Panc1 (cell line): Measurements from ENCODE around the gene PROM1. TPM values are rescaled to one million over a fixed set of nuclear protein-coding genes. Genes with fewer than 3 reads are reported as not detected.

Experiments used
- ATAC-seq: fragments of 200-7000 bp; cut with Tn5 transposase; 2 replicates; pipeline ENCODE4 v1.9.1; 2020; ENCODE audit warnings: mild to moderate bottlenecking, moderate library complexity
- BruUV-seq: library from RNA; stranded (reverse); fragments of 400-500 nt; replicated peaks from 2 replicates; lab custom pipeline; 2021; lab: Mats Ljungman, UMichigan
- CTCF ChIA-PET: fragments of 300-600 bp; sonication (Branson Sonifier 250); formaldehyde crosslinking; loops from one replicate; lab custom pipeline; 2022; ENCODE audit warnings: antibody characterized with exemption; lab: Charles Lee
- POLR2A ChIA-PET: fragments of 300-600 bp; sonication (Branson Sonifier 250); formaldehyde crosslinking; loops from one replicate; lab custom pipeline; 2022; ENCODE audit warnings: antibody characterized with exemption; lab: Charles Lee
- DNase-seq: peaks from one replicate; pipeline ENCODE4 v3.0.0-alpha.2; 2010; ENCODE audit warnings: low read depth, low spot score
- H3K27ac ChIP-seq: 2 replicates; pipeline ENCODE4 v1.5.1; 2011; ENCODE audit warnings: mild to moderate bottlenecking, low read length, inconsistent platforms
- H3K27me3 ChIP-seq: fragments of 200-500 bp; sonication (Bioruptor generic); 2 replicates; pipeline ENCODE4 v1.6.0; 2014; ENCODE audit warnings: low read length, inconsistent platforms; ENCODE audit not compliant: control insufficient read depth, insufficient read depth
- H3K36me3 ChIP-seq: fragments of 200-500 bp; sonication (Bioruptor generic); 2 replicates; pipeline ENCODE4 v1.5.1; 2014; ENCODE audit warnings: inconsistent platforms, mild to moderate bottlenecking, low read length, moderate library complexity; ENCODE audit not compliant: control insufficient read depth, insufficient read depth
- H3K4me1 ChIP-seq: 2 replicates; pipeline ENCODE4 v1.5.1; 2011; ENCODE audit warnings: inconsistent platforms, mild to moderate bottlenecking, low read length, moderate library complexity; ENCODE audit not compliant: control insufficient read depth, insufficient read depth
- H3K4me3 ChIP-seq, 2 experiments: 2 replicates each; pipeline ENCODE4 v1.5.1; 2011 to 2012; ENCODE audit warnings: low read depth in 2 of 2, low read length in 2 of 2, mild to moderate bottlenecking in 2 of 2, inconsistent platforms in 1 of 2, moderate library complexity in 1 of 2
- H3K9me3 ChIP-seq: fragments of 200-500 bp; sonication (Bioruptor generic); 2 replicates; pipeline ENCODE4 v1.5.1; 2014; ENCODE audit warnings: low read depth, mild to moderate bottlenecking, inconsistent platforms, low read length, moderate library complexity; ENCODE audit not compliant: control insufficient read depth, insufficient read depth
- POLR2AphosphoS5 ChIP-seq: IDR thresholded peaks from 2 replicates; pipeline ENCODE4 v1.6.1; 2012; ENCODE audit warnings: mild to moderate bottlenecking, low read depth, low read length, moderate library complexity
- REST ChIP-seq, 2 experiments: IDR thresholded peaks; 2 replicates each; pipeline ENCODE4 v1.6.1; 2011 to 2012; ENCODE audit warnings: low read depth in 2 of 2, control low read depth in 1 of 2, low read length in 1 of 2, mild to moderate bottlenecking in 1 of 2, moderate library complexity in 1 of 2; ENCODE audit not compliant: insufficient read depth in 1 of 2
- SIN3A ChIP-seq: IDR thresholded peaks from 2 replicates; pipeline ENCODE4 v1.6.1; 2012; ENCODE audit warnings: low read depth, mild to moderate bottlenecking, low read length, moderate library complexity, borderline replicate concordance; ENCODE audit not compliant: insufficient read depth
- TCF7L2 ChIP-seq: IDR thresholded peaks from 2 replicates; pipeline ENCODE4 v1.6.1; 2011; ENCODE audit warnings: mild to moderate bottlenecking, low read depth, low read length, inconsistent platforms
- in situ Hi-C: cut with HindIII; loops from 2 replicates; pipeline ENCODE4 v1.10.0; 2016; ENCODE audit warnings: low sequenced_read_pairs, low pct_unique_long_range_greater_than_20kb
- intact Hi-C: fragments of 100-400 bp; cut with micrococcal nuclease; formaldehyde crosslinking; loops from one replicate; pipeline ENCODE4 v1.10.0; 2022; ENCODE audit not compliant: unreplicated experiment
- total RNA-seq: library from RNA; stranded (reverse); gene quantifications from one replicate; pipeline ENCODE4 v1.2.1, GENCODE V29; 2021; ENCODE audit not compliant: unreplicated experiment
- TF ChIP-seq, protein P1 (sequence below): fragments of 450-650 bp; IDR thresholded peaks from 2 replicates; pipeline ENCODE4 v1.5.1; 2017; ENCODE audit warnings: mild to moderate bottlenecking

Gene PROM1
- total RNA-seq, 1 experiment from 2014 or later: 0.18 TPM

DNA sequence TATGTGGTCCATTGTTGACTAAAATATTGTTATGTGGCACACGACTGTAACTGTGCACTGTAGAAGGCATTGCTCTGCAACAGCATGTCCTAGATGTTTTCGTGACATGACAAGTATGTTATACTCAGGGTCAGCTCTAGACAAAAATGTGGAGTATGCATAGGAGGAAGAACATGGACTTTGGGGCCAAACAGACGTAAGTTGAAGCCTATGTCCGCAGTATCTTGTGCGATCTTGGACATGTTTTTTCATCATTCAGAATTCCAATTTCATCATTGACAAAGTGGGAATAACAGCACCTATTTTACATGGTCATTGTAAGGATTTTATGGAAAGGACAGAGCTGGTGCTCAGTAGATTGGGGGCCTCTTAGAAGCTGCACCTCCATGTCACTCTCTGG, 27.7 kb upstream of the PROM1 start:
- ATAC-seq: no peak
- DNase-seq: no peak
- H3K36me3 ChIP-seq: no peaks in the 10 kb centered on the region
- in situ Hi-C loops (no loop called here), intact Hi-C loops (no loop called here)
- TF ChIP-seq REST (IDR thresholded peaks at IDR 0.05; ENCODE audit: insufficient read depth in 1 of 2, low read depth in 2 of 2, low read length in 1 of 2) (no peak), SIN3A (no peak), POLR2AphosphoS5 (no peak), TCF7L2 (no peak)
- TF ChIP-seq, protein P1, sequence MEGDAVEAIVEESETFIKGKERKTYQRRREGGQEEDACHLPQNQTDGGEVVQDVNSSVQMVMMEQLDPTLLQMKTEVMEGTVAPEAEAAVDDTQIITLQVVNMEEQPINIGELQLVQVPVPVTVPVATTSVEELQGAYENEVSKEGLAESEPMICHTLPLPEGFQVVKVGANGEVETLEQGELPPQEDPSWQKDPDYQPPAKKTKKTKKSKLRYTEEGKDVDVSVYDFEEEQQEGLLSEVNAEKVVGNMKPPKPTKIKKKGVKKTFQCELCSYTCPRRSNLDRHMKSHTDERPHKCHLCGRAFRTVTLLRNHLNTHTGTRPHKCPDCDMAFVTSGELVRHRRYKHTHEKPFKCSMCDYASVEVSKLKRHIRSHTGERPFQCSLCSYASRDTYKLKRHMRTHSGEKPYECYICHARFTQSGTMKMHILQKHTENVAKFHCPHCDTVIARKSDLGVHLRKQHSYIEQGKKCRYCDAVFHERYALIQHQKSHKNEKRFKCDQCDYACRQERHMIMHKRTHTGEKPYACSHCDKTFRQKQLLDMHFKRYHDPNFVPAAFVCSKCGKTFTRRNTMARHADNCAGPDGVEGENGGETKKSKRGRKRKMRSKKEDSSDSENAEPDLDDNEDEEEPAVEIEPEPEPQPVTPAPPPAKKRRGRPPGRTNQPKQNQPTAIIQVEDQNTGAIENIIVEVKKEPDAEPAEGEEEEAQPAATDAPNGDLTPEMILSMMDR: no peak
- no peak overlapping the region for H3K27ac ChIP-seq
- no peaks in the 10 kb centered on the region for H3K4me1 ChIP-seq
- no peaks in the 10 kb centered on the region for H3K9me3 ChIP-seq
- H3K4me3 ChIP-seq: no peak overlapping the region
- ChIA-PET POLR2A (no interaction called here), CTCF (no interaction called here)
- H3K27me3 ChIP-seq: no peaks in the 10 kb centered on the region
- BruUV-seq: no TSS peak

DNA sequence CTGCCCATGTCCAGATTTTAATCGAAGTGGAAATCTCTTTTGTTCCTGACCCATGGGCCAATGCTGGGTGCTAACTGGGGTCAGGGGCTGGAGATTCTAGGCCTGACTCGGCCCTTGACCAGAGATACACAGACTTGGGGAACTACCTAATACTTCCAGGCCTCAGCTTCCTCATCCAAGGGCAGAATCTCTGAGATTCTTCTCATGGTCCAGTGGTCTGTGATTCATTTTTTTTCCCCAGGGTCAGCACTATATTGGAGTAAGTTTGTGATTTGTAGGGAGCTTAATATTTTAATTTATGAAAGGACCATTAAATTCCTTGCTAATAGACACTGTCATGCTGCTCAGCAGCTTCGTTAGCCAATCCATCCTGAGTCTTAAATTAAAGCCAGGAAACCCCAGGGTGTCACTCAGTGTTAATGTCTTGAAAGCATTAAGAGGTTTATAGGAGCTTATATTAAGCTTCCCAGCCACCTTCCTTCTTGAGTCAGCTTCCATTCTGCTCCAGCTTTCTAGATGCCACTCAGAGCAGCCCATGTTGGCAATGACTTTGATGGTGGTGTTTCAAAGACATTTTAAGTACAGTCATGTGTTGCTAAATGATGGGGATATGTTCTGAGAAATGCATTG, 27.0 kb upstream of the PROM1 start:
- in situ Hi-C loops (no loop called here), intact Hi-C loops (no loop called here)
- no TSS peak for BruUV-seq
- no peak for ATAC-seq
- Histone ChIP-seq H3K36me3 (no peaks in the 10 kb centered on the region), H3K9me3 (no peaks in the 10 kb centered on the region), H3K27ac (no peak overlapping the region), H3K27me3 (no peaks in the 10 kb centered on the region), H3K4me1 (no peaks in the 10 kb centered on the region), H3K4me3 (no peak overlapping the region)
- ChIA-PET POLR2A (no interaction called here), CTCF (no interaction called here)
- DNase-seq: no peak
- TF ChIP-seq, protein P1: no peak
- no peak for TF ChIP-seq POLR2AphosphoS5
- no peak for TF ChIP-seq TCF7L2
- TF ChIP-seq REST (IDR thresholded peaks at IDR 0.05; ENCODE audit: insufficient read depth in 1 of 2, low read depth in 2 of 2, low read length in 1 of 2): no peak
- TF ChIP-seq SIN3A: no peak
